ENCODE data around the gene RANBP1.

Gene RANBP1

DNA sequence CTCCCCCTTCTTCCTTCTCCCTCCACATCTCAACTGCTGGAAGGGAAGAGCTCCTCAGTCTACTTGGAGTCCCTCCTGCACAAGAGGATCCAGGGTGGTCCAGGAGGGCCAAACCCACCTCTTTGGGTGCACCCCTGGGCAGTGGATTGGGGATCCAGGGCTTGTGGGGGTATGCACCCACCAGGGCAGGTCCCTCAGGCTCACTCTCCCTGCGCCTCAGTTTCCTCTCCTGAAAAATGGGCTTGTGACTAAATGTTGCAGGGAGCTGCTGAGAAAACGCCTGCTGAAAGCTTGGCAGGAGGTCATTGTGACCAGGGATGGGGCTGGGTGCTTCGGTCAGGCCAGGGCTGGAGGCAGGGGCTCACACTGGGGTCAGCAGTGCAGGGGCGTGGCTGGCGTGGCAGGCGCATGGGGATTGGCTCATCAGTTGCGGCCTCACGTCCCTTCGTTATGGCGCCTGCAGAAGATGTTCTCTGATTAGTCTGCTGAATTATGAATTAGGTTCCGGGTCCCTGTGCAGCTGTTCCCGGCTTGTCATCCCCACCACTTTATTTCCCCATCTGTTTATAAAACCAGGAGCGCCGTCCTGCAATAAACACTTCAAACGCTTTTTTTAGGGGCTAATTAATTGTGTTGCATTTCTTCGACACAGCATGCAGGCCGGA, 60.6 kb downstream of the RANBP1 start:
- DNase-seq: no peak

Measured in stimulated activated CD8-positive, alpha-beta memory T cell treated with anti-CD3 and anti-CD28 coated beads, Interleukin-4, amount 100 ng/mL, for 48 hours (primary cell).